ENCODE measurements around the gene ITGA1. TPM values are rescaled to one million over a fixed set of nuclear protein-coding genes. Genes with fewer than 3 reads are reported as not detected.
A peak's percentile ranks its signal among the peaks of the same experiment; 100 is the strongest.
"Not testable (repeated sequence)": the region's sequence is repeated elsewhere in the genome, so short reads cannot be mapped to it uniquely, and the experiment has no call there.

ITGA1 gene
- total RNA-seq, 4 donors from 2014 or later, result 21.2 to 49.5 (median 43.1) TPM

DNA sequence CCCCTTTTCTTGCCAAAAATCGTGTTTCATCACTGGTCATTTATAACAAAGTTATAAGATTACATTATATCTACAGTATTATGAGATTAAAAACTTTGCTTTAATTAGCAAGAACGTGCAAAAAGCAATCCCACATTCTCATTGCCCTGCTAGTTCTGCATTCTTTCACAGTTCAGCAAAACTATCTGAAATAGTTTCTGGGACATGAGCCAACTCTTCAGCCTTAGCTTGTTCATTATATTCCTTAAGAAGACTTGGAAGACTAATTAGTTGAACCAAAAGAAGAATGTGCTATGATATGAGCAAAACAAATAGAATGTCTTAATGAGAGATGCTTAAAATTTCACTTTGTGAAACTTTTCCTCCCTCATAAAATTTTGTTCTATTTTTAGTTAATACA, 76.7 kb downstream of the ITGA1 start:
- Histone ChIP-seq H3K9me3 (no peaks in the 10 kb centered on the region), H3K36me3 (peaks cover 0 to 35% (median 0%) of the 10 kb centered on the region in 3 donors), H3K27ac (peak overlapping the region in 1 of 4 donors; percentile 56), H3K4me1 (no peaks in the 10 kb centered on the region), H3K27me3 (no peaks in the 10 kb centered on the region), H3K4me3 (no peak overlapping the region)
- TF ChIP-seq, protein P1, sequence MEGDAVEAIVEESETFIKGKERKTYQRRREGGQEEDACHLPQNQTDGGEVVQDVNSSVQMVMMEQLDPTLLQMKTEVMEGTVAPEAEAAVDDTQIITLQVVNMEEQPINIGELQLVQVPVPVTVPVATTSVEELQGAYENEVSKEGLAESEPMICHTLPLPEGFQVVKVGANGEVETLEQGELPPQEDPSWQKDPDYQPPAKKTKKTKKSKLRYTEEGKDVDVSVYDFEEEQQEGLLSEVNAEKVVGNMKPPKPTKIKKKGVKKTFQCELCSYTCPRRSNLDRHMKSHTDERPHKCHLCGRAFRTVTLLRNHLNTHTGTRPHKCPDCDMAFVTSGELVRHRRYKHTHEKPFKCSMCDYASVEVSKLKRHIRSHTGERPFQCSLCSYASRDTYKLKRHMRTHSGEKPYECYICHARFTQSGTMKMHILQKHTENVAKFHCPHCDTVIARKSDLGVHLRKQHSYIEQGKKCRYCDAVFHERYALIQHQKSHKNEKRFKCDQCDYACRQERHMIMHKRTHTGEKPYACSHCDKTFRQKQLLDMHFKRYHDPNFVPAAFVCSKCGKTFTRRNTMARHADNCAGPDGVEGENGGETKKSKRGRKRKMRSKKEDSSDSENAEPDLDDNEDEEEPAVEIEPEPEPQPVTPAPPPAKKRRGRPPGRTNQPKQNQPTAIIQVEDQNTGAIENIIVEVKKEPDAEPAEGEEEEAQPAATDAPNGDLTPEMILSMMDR (IDR thresholded peaks at IDR 0.05), result no peak
- TF ChIP-seq POLR2A (IDR thresholded peaks at IDR 0.05), result no peak
- no peak for DNase-seq

GRCh38 chr5:52864884-52865283, 77.2 kb downstream of the ITGA1 start:
- TF ChIP-seq POLR2A (IDR thresholded peaks at IDR 0.05), result no peak
- TF ChIP-seq, protein P1 (IDR thresholded peaks at IDR 0.05), result no peak
- no peaks in the 10 kb centered on the region for H3K9me3 ChIP-seq
- H3K4me1 ChIP-seq, result no peaks in the 10 kb centered on the region
- H3K4me3 ChIP-seq, result no peak overlapping the region
- no peaks in the 10 kb centered on the region for H3K27me3 ChIP-seq
- peak overlapping the region in 1 of 4 donors; percentile 56 for H3K27ac ChIP-seq
- peaks cover 0 to 35% (median 0%) of the 10 kb centered on the region in 3 donors for H3K36me3 ChIP-seq
- DNase-seq, result no peak

DNA sequence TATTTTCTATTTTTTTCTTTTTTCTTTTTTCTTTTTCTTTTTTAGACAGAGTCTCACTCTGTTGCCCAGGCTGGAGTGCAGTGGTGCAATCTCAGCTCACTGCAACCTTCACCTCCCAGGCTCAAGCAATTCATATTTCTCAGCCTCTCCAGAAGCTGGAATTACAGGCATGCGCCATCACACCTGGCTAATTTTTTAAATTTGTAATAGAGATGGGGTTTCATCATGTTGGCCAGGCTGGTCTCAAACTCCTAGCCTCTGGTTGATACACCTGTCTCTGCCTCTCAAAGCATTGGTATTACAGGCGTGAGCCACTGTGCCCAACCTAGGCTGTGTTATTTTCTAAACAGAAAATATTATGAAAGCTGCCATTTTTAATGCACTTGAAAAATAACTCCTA, 78.3 kb downstream of the ITGA1 start:
- not testable (repeated sequence) for DNase-seq, H3K4me1 ChIP-seq, H3K4me3 ChIP-seq, H3K27ac ChIP-seq, H3K27me3 ChIP-seq, H3K9me3 ChIP-seq
- H3K36me3 ChIP-seq, result peaks cover 0 to 35% (median 0%) of the 10 kb centered on the region in 3 donors

GRCh38 chr5:52867809-52868208, 80.1 kb downstream of the ITGA1 start:
- DNase-seq, result no peak
- H3K4me1 ChIP-seq, result no peaks in the 10 kb centered on the region

GRCh38 chr5:52868417-52868816, 80.7 kb downstream of the ITGA1 start:
- DNase-seq, result no peak
- Histone ChIP-seq H3K4me1 (no peaks in the 10 kb centered on the region), H3K9me3 (no peaks in the 10 kb centered on the region), H3K27me3 (no peaks in the 10 kb centered on the region), H3K36me3 (peaks cover 0 to 35% (median 0%) of the 10 kb centered on the region in 3 donors), H3K4me3 (no peak overlapping the region), H3K27ac (no peak overlapping the region)
- TF ChIP-seq, protein P1 (IDR thresholded peaks at IDR 0.05), result no peak
- no peak for TF ChIP-seq POLR2A (IDR thresholded peaks at IDR 0.05)

More at GRCh38 chr5:52867809-52868208, 80.1 kb downstream of the ITGA1 start:
- H3K4me3 ChIP-seq, result no peak overlapping the region
- H3K9me3 ChIP-seq, result no peaks in the 10 kb centered on the region
- H3K27me3 ChIP-seq, result no peaks in the 10 kb centered on the region
- peaks cover 0 to 35% (median 0%) of the 10 kb centered on the region in 3 donors for H3K36me3 ChIP-seq
- no peak overlapping the region for H3K27ac ChIP-seq
- TF ChIP-seq, protein P1 (IDR thresholded peaks at IDR 0.05), result no peak
- TF ChIP-seq POLR2A (IDR thresholded peaks at IDR 0.05), result no peak

DNA sequence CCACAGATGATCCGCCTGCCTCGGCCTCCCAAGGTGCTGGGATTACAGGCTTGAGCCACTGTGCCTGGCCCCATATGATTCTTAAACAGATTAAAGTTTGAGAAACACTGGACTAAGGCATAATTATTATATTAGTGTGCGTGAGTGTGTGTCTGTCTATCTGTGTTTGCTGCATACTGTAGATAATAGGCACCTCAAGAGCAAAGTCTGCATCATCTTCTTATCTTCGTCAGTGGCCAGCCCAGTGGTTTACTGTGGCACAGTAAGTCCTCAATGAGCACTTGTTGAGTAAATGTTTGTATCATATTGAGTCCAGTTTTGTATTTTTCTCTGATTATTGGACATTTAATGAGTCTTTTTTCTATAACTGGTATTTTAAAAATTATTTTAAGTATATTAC, 81.7 kb downstream of the ITGA1 start:
- no peaks in the 10 kb centered on the region for H3K4me1 ChIP-seq
- no peaks in the 10 kb centered on the region for H3K9me3 ChIP-seq
- no peak for DNase-seq
- TF ChIP-seq POLR2A (IDR thresholded peaks at IDR 0.05), result no peak
- TF ChIP-seq, protein P1 (IDR thresholded peaks at IDR 0.05), result no peak
- no peaks in the 10 kb centered on the region for H3K27me3 ChIP-seq
- no peak overlapping the region for H3K27ac ChIP-seq
- no peak overlapping the region for H3K4me3 ChIP-seq
- H3K36me3 ChIP-seq, result peaks cover 0 to 35% (median 0%) of the 10 kb centered on the region in 3 donors
